Stimulated activated CD4-positive, alpha-beta T cell treated with anti-CD3 and anti-CD28 coated beads, TNF-alpha, amount 100 ng/mL, for 24 hours (primary cell): Measurements from ENCODE around the gene PNPLA7.
"Not testable (repeated sequence)": the region's sequence is repeated elsewhere in the genome, so short reads cannot be mapped to it uniquely, and the experiment has no call there.

Source experiments
- DNase-seq, 3 experiments: peaks; one replicate each; pipeline ENCODE4 v3.0.0-alpha.2; 2020; ENCODE audit warnings: low read depth in 3 of 3

The PNPLA7 gene

GRCh38 chr9:137515338-137515724 lies 34.9 kb downstream of the PNPLA7 start:
- no peak for DNase-seq

- no peak for DNase-seq
Observed at GRCh38 chr9:137514691-137515337, 35.4 kb downstream of the PNPLA7 start.

- DNase-seq, result not testable (repeated sequence)
Observed at GRCh38 chr9:137513801-137514570, 36.2 kb downstream of the PNPLA7 start.

GRCh38 chr9:137513136-137513535 lies 37.1 kb downstream of the PNPLA7 start:
- not testable (repeated sequence) for DNase-seq

- no peak for DNase-seq
Observed at GRCh38 chr9:137511758-137512463, 38.3 kb downstream of the PNPLA7 start.

- not testable (repeated sequence) for DNase-seq
Observed at GRCh38 chr9:137511126-137511525, 39.1 kb downstream of the PNPLA7 start.

- DNase-seq, result no peak
Observed at GRCh38 chr9:137509198-137509597, 41.0 kb downstream of the PNPLA7 start.

GRCh38 chr9:137506702-137507171 lies 43.5 kb downstream of the PNPLA7 start:
- no peak for DNase-seq

- DNase-seq, result no peak
Observed at GRCh38 chr9:137506274-137506673, 43.9 kb downstream of the PNPLA7 start.

- DNase-seq, result no peak
Observed at GRCh38 chr9:137505421-137506140, 44.6 kb downstream of the PNPLA7 start.

- no peak for DNase-seq
Observed at GRCh38 chr9:137504432-137504777, 45.8 kb downstream of the PNPLA7 start.

GRCh38 chr9:137502008-137502911 lies 47.9 kb downstream of the PNPLA7 start:
- DNase-seq, result no peak

GRCh38 chr9:137501457-137501856 lies 48.7 kb downstream of the PNPLA7 start:
- no peak for DNase-seq

- no peak for DNase-seq
Observed at GRCh38 chr9:137500666-137501397, 49.4 kb downstream of the PNPLA7 start.

GRCh38 chr9:137499858-137500661 lies 50.1 kb downstream of the PNPLA7 start:
- DNase-seq, result no peak

- DNase-seq, result no peak
Observed at GRCh38 chr9:137499416-137499815, 50.8 kb downstream of the PNPLA7 start.

- no peak for DNase-seq
Observed at GRCh38 chr9:137498720-137499150, 51.5 kb downstream of the PNPLA7 start.

GRCh38 chr9:137497921-137498719 lies 52.1 kb downstream of the PNPLA7 start:
- DNase-seq, result no peak
